EH (cell line): ENCODE data around the gene NOP16.

Source experiments
- DNase-seq: peaks from one replicate; pipeline ENCODE4 v3.0.0-alpha.2; 2015; ENCODE audit warnings: low read depth

The NOP16 gene

DNA sequence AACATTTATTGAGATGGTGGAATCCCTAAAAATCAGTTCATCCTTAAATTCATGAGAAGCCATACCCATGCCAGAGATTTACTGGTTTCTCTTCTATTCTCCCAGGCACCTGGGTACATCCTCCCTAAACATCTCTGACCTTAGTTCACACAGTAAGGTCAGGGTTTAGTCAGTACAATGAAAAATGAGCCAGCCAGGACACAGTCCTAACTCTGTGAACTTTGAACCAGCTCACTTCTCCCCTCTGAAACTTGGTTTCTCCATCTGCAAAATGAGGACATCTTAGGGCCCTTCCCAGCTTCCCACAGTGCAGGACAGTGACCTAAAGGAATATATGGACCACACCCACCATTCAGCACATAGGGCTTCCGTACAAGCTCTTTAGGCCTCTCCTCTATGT is 1.9 kb downstream of the NOP16 start:
- no peak for DNase-seq

DNA sequence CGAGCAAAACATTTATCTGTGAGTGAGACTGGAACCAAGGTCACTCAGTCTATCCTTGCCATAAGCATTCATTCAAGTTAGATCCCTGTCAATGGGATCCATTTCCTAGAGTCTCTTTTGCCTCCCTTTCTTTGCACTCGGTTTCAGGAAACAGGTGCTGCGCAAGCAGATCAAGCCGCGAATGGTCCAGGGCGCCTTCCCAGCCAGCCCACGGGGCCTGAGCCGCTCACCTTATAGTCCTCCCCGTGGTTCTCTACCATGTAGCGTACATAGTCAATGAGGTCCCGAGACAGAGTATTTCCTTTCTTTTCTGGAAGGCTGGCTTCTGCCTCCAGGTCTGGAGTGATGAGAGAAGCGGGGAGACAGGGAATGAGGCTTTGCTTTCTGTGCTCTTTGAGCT is 3.4 kb downstream of the NOP16 start:
- no peak for DNase-seq

- no peak for DNase-seq
Observed at GRCh38 chr5:176384366-176384930, 4.0 kb downstream of the NOP16 start.

DNA sequence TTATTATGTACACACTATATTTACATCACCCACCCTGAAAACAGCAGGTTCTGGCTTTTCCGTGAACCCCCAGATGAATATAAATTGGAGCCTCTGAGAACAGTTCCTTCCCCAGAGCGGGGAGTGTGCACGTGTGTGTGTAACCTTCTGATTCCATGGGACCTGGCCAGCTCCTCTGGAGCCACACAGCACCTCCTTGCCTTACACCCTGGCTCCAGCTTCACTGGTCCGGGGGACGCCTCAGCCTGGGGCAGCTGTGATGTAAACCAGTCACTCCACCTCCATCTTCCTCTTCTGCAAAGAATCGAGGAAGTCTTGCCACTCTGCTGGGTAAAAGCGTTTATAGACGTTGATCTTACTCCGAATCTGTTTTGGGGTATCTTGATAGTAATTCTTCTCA is 4.4 kb downstream of the NOP16 start:
- DNase-seq = no peak

- DNase-seq = no peak
Observed at GRCh38 chr5:176383248-176383905, 5.0 kb downstream of the NOP16 start.

- no peak for DNase-seq
Observed at GRCh38 chr5:176382721-176383120, 5.7 kb downstream of the NOP16 start.

- no peak for DNase-seq
Observed at GRCh38 chr5:176381979-176382378, 6.4 kb downstream of the NOP16 start.

DNA sequence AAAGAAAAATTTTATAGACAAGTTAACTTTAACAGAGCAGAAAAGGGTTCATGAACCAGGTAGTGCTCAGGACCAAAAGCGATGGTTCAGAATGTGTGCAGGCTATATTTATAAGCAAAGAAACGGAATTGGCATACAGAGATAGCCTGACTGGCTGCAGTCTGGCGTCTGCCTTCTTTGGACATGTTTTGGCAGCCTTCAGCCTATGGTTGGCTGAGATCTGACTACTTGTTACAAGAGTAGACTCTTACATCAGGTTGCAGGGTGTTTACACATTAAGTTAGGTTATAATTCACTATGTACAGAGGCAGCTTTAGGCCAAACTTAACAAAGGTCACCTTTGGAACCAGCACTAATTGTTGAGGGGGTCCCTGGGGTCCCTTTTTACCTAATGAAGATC is 7.0 kb downstream of the NOP16 start:
- DNase-seq = no peak

- DNase-seq = no peak
Observed at GRCh38 chr5:176379881-176380280, 8.5 kb downstream of the NOP16 start.

DNA sequence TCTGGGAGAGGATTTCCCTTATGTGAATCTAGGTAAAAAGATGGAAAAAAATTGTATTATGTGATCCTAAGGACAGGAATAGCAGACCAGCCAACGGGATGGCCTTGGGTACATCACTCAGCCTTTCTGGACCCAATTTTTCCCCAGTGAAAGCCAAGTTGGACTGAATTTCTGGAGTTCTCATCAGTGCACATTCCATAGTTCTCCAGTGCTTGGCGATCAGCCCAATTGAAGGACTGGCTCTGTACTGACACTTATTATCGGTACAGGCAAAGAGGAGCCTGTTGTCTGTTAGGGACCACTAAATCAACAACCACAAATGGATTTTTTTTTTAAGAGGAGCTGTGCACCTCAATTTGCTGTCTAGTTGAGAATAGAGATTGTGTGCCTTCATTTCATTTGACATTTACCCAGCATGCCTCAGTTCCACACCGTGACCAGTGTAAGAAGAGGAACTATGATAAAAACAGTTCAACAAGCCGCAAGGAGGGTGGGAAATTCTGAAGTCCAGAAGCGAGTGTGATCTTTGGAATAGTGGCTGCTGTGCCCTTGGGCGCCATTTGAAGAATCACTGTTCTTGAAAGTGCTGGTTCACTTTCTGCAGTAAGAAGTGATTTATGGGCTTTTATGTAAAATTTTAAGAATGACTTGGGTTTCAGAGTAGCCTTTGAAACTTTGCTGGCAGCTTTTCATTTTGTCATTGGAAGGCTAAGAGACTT is 15.1 kb downstream of the NOP16 start:
- DNase-seq = peak; percentile 34

DNA sequence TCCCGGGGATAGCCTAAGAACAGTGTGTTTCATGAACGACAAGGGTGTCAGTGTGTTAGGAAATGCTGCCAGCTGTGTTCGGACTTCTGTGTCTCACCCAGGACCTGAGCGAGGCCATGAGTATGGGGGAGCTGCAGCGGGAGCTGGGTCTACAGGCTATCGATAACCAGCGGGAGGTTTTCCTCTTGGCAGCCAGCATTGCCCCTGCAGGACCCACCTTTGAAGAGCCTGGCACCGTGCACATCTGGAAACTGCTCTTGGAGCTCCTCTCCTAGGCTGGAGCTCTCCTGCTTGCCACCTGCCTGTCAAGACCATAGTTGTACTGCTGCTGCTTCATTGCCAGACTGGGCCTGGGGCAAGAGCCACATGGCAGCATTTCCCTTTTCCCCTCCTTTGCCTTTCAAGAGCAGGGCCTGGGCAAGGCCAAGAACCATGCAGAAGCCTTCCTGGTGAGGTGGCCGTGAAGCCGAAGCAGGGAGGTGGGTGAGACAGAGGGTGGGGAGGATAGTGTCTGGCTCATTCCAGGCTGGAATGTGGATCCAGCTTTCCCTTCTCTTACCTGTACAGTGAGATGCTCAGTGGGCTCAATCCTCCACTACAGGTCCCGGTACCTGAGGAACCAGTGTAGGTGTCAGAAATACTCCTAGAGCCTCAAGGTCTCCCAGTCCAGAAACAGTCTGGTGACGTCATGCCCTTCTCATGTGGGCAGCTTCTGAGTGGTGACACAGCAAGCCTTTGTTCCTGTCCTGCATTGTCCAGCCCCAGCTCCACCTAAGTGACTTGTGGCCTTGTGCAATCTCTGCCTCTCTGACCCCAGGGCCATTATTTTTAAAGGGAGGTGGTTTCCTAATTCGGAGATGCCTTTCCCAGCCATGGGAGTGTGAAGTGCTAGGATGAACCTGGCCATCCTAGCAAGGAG is 16.5 kb downstream of the NOP16 start:
- DNase-seq = no peak

GRCh38 chr5:176369934-176370711 is 18.3 kb downstream of the NOP16 start:
- DNase-seq = no peak

- no peak for DNase-seq
Observed at GRCh38 chr5:176368726-176369125, 19.7 kb downstream of the NOP16 start.

DNA sequence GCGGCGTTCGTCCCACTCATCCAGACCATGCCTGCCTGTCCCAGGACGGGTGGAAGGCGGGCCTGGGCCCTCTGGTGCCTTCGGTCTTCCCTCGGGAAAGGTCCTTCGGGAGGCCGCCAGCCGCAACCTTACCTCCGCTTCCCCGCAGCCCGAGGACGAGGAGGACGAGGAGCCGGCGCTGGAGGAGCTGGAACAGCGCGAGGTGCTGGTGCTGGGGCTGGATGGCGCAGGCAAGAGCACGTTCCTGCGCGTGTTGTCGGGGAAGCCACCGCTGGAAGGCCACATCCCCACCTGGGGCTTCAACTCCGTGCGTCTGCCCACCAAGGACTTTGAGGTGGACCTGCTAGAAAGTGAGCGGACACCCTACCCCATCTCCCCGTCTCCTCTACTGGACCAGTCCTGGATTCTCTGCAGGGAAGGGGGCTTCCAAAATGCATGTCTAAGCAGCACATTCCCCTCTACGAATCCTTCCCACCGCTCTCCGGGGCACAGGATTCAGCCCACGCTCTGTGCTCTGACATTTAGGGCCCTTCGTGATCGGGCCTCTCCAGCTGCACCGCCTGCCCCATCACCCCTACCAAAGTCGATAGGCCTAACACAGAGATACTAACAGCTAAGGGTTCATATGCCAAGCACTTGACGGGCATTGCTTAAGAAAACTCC is 22.0 kb downstream of the NOP16 start:
- no peak for DNase-seq

DNA sequence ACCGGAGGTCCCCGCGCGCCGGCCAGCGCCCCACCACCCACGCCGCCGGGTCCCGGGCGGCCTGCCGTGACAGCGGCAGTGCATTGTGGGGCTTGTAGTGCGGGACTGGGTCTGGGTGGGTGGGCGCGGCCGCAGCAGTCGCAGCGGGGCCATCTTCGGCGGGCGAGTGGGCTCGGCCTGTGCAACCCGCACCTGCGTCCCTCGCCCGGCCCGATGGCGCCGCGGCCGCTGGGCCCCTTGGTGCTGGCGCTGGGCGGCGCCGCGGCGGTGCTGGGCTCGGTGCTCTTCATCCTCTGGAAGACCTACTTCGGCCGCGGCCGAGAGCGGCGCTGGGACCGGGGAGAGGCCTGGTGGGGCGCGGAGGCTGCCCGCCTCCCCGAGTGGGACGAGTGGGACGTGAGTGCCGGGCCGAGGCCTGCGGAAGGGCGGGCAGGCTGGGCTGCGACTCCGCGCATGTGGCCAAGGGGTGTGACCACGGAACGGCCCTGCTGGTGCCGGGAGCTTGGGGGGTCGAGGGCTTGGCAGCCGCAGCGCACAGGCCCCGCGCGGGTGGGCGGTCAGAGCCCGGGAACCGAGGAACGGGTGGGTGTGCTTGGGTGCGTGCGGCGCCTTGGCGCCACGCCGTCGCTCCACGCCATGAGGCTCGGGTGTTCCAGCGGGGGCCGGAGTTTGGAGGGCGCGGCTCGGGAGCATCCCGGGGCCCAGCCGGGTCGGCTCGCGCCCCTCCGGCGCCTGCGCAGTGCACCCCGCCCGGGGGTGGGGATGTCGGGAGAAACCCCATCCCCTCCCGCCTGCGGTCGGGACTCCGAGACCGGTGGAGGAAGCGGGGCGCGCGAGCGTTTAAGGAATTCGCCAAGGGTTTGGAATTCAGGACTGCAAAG is 22.8 kb downstream of the NOP16 start, which contains the start of gene ARL10:
ARL10 (plus strand) TSS at position 137 of the 881 bp plus-strand sequence; CDS start at position 214, 77 bp downstream.
- DNase-seq = peak; percentile 79

DNA sequence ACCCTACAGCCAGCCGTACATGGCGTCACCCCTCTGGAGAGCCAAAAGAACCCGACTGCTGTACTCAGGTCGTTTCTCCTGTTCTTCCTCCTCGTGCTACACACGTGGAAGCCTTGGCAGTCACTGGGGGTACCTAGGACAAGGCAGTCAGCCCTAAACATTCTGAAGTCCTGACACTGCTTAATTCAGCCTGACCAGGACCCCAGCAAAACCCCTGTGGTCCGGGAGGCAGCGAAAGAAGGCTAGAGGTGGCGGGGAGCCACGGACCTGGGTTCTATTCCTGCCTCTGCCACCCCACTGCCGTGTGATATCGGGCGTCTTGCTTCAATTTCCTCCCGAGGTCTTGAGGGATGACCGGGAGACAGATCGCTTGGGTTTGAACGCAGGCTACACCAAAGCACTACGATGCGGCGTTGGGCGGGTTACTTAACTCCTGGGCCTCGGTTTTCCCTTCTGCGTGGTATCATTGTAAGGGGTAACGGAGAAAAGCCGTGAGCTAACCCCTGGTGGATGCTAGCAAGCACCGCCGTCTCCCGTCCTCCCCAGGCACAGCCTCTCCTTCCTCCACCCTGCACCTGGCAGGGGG is 23.5 kb downstream of the NOP16 start:
- no peak for DNase-seq

DNA sequence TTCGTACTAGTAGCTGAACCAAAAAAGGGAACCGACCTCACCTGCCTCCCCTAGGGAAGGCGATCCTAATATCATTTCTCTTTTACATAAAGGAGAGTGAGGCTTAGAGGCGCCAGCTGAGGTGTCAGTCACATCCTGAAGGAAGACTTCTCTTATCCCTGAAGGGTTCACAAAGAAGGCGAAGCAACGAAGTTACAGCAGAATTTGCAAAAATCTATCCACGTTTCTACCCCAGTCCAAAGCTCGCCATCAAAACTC is 26.2 kb downstream of the NOP16 start:
- no peak for DNase-seq

DNA sequence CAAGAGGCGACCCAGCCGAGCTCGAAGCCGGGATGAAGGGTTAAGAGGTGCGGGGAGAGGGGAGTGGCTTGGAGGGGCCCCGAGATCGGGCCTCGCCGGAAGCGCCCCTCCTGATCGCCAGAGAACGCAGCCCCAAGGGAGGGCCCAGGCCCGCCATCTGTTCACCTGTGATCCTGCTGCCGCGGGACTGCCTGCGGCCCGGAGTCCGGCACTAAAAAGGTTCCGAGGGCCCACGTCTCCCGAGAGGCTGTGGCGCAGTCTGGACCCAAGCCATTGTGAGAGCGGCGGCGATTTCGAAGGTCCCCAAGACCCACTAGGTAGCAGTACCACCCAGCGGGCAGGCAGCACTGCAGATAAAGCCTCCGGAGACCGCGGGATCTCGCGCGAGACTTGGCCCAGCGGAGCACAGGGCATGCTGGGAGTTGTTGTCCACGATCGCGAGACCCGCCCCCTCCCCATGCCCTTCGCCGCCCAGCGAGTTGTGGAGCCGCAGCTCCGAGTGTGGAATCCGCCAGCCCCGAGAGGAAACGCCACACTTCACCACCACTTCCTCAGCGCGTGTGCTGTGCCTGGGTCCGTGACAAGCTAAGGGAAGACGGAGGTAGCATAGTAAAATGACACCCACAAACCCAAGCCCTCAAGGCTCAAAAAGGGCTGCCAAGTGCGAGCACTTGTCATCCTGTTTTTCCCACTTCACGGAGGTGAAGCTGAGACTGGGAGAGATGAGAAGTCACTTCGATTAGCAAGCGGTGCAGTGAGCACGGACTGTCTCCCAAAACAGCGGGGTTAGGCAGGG is 26.8 kb downstream of the NOP16 start, which contains the start of gene KIAA1191:
KIAA1191 (minus strand) TSS at position 328 of the 796 bp plus-strand sequence. CDS start 2,256 bp downstream, outside the sequence.
- DNase-seq = peak; percentile 92

DNA sequence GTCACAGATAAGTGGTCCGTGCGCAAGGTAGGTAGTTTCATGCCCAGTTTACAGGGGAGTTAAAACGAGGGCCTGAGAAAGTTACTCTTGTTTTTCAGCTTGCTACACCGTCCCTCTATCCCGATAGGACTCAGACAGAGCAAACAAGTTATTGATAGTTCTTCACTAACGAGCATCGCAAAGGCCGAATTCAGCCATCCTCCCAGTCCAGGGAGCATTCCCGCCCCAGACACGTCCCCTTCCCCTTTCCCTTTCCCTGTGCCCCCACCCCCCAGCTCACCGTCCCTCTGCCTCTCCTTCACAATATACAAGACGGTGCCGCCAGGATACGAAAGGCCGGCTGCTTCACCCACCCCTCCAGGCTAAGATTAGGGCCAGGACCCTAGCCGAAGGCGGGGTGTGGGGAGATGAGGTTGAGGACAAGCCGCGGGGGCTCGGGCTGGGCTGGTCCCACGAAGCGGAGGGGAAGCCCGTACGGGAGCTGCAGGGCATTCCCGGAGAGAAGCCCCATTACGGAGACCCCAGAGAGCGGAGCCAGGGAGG is 27.4 kb downstream of the NOP16 start:
- peak; percentile 25 for DNase-seq
